Right renal pelvis (tissue), 4 donors: ENCODE measurements around the gene PPP1R14C. TPM values are rescaled to one million over a fixed set of nuclear protein-coding genes. Genes with fewer than 3 reads are reported as not detected.

Source experiments
- DNase-seq, 4 donors: peaks; one replicate each; pipeline ENCODE4 v3.0.0-alpha.2; 2013; ENCODE audit warnings: low read depth in 4 of 4, low spot score in 3 of 4, missing footprints in 1 of 4
- polyA plus RNA-seq, 4 donors: library from polyadenylated mRNA; unstranded; fragments of 120-200 nt; gene quantifications; one replicate each; pipeline ENCODE4 v1.2.1, GENCODE V29; 2013; ENCODE audit not compliant: insufficient read length in 4 of 4

Gene PPP1R14C
- polyA plus RNA-seq, 4 donors, result 21.0 to 27.7 (median 24.8) TPM

GRCh38 chr6:150211700-150212511 is 69.1 kb downstream of the PPP1R14C start:
- DNase-seq, result no peak

GRCh38 chr6:150212778-150213177 is 69.9 kb downstream of the PPP1R14C start:
- DNase-seq, result no peak

- DNase-seq, result no peak
Observed at GRCh38 chr6:150213301-150213700, 70.5 kb downstream of the PPP1R14C start.

- DNase-seq, result no peak
Observed at GRCh38 chr6:150214310-150214709, 71.5 kb downstream of the PPP1R14C start.

- DNase-seq, result no peak
Observed at GRCh38 chr6:150220634-150221551, 78.0 kb downstream of the PPP1R14C start.

- no peak for DNase-seq
Observed at GRCh38 chr6:150224820-150225219, 82.0 kb downstream of the PPP1R14C start.

- no peak for DNase-seq
Observed at GRCh38 chr6:150227281-150227680, 84.4 kb downstream of the PPP1R14C start.

- DNase-seq, result no peak
Observed at GRCh38 chr6:150228072-150228733, 85.4 kb downstream of the PPP1R14C start.

- DNase-seq, result no peak
Observed at GRCh38 chr6:150229436-150230163, 86.8 kb downstream of the PPP1R14C start.

- DNase-seq, result no peak
Observed at GRCh38 chr6:150230164-150230561, 87.3 kb downstream of the PPP1R14C start.

- no peak for DNase-seq
Observed at GRCh38 chr6:150230832-150231524, 88.1 kb downstream of the PPP1R14C start.

GRCh38 chr6:150231525-150231850 is 88.6 kb downstream of the PPP1R14C start:
- DNase-seq, result no peak

GRCh38 chr6:150233843-150234269 is 91.0 kb downstream of the PPP1R14C start:
- DNase-seq, result no peak

- no peak for DNase-seq
Observed at GRCh38 chr6:150235218-150235617, 92.4 kb downstream of the PPP1R14C start.

GRCh38 chr6:150236114-150236513 is 93.3 kb downstream of the PPP1R14C start:
- no peak for DNase-seq

- peak in 1 of 4 donors; percentile 33 for DNase-seq
Observed at GRCh38 chr6:150236544-150236943, 93.7 kb downstream of the PPP1R14C start.

GRCh38 chr6:150237626-150238025 is 94.8 kb downstream of the PPP1R14C start:
- no peak for DNase-seq

GRCh38 chr6:150238336-150238741 is 95.5 kb downstream of the PPP1R14C start:
- DNase-seq, result no peak

GRCh38 chr6:150238846-150239407 is 96.1 kb downstream of the PPP1R14C start:
- DNase-seq, result no peak
